ENCODE results near the gene ANO10.

DNA sequence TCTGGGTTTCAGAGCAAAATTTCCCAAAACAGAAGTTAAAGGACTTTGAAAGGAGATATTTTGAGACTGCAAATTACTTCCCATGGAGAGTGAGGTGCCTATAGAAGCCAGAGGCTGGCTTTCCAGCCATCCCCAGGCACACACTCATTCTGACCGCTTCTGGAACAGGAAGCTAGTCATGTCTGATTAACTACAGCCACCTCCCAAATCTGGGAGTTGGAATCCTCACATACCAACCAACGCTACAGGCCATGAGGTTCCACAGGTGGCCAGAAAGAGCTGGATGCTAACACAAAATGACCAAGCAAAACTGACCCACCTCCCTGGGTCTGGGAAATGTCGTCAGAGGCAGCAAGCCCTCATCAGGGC is 248.3 kb downstream of the ANO10 start:
- TF ChIP-seq, protein P1, sequence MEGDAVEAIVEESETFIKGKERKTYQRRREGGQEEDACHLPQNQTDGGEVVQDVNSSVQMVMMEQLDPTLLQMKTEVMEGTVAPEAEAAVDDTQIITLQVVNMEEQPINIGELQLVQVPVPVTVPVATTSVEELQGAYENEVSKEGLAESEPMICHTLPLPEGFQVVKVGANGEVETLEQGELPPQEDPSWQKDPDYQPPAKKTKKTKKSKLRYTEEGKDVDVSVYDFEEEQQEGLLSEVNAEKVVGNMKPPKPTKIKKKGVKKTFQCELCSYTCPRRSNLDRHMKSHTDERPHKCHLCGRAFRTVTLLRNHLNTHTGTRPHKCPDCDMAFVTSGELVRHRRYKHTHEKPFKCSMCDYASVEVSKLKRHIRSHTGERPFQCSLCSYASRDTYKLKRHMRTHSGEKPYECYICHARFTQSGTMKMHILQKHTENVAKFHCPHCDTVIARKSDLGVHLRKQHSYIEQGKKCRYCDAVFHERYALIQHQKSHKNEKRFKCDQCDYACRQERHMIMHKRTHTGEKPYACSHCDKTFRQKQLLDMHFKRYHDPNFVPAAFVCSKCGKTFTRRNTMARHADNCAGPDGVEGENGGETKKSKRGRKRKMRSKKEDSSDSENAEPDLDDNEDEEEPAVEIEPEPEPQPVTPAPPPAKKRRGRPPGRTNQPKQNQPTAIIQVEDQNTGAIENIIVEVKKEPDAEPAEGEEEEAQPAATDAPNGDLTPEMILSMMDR (IDR thresholded peaks at IDR 0.05) = no peak
- TF ChIP-seq POLR2A (IDR thresholded peaks at IDR 0.05) = no peak

All from heart left ventricle (tissue), 13 donors.